Erythroblast (primary cell): ENCODE results near the gene SLC44A3.

Source experiments
- GATA1 ChIP-seq: IDR thresholded peaks from 2 replicates; pipeline ENCODE4 v1.6.1; 2011; ENCODE audit warnings: low read depth, mild to moderate bottlenecking, control low read depth, low read length, moderate library complexity
- POLR2A ChIP-seq: IDR thresholded peaks from 2 replicates; pipeline ENCODE4 v1.6.1; 2011; ENCODE audit warnings: mild to moderate bottlenecking, low read length

GRCh38 chr1:94872771-94873495, 52.8 kb downstream of the SLC44A3 start:
- TF ChIP-seq POLR2A = no peak
- TF ChIP-seq GATA1 = no peak
